Measurements from ENCODE around the gene PIK3R2.

PIK3R2 gene

DNA sequence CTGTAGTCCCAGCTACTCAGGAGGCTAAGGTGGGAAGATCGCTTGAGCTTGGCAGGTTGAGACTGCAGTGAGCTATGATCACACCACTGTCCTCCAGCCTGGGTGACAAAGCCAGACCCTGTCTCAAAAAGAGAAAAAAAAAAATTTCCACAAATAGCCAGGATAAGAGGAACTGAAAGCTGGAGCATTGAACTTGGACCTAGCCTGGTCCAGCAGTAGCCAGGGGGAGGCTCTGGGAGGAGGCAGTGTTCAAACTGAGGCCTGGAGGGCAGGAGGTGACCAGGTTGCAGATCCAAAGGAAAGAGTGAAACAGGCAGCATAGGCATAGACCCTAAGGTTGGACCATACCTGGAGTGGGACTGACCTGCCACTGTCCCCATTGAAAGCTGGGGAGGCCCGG, 26.9 kb upstream of the PIK3R2 start:
- no peak for DNase-seq

DNA sequence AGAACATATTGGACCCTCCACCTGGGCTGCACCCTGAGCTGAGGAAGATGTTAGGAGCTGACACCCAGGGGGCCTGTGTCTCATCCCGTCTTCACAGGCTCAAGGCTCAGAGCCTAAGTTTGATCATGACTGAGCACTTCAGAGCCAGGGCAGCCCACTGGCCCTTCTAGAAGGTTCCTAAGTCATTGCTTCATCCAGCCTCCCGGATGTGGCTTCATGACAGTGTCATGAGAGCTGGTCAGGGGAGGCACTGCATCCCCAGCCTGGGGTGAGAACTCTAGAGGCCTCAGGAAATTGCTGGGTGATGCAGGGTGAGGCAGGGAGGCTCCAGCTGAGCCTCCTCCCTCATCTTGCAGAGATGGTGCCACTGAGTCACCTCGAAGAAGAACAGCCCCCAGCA, 24.9 kb upstream of the PIK3R2 start:
- peak in 1 of 5 experiments; percentile 55 for DNase-seq

- no peak for DNase-seq
Measured at GRCh38 chr19:18128805-18129204, 24.2 kb upstream of the PIK3R2 start.

- DNase-seq = no peak
Measured at GRCh38 chr19:18130523-18131242, 22.3 kb upstream of the PIK3R2 start.

DNA sequence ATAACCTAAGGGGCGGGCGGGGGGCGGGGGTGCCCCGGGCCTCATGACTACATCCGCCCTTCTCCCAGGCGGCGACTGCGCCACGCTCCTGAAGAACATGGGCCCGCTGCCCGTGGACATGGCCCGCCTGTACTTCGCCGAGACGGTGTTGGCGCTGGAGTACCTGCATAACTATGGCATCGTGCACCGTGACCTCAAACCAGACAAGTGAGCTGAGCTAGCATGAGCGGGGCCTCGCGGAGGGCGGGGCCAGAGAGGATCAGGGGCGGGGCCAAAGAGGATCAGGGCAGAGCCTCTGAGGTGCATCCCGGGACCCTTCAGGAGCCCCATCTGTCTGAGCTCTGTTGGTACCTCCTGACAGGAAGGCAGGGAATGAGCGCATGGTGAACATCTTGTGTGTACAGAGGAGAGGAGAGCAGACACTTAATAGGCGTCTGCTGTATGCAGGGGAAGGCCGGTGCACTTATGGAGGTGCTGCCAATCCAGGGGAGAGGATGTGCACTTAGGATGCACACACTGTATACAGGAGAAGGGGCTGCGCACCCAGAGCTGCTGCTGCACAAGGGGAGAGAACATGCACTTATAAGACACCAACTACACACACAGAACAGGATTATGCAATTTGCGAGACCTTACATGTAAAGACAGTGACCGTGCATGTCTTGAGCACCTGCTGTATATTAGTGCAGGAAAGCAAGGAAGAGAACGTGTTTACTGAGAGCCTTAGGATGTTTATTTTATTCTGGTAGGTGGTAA, 20.9 kb upstream of the PIK3R2 start:
- no peak for DNase-seq

GRCh38 chr19:18135712-18136584, 17.0 kb upstream of the PIK3R2 start:
- no peak for DNase-seq

GRCh38 chr19:18137242-18137641, 15.7 kb upstream of the PIK3R2 start:
- DNase-seq = no peak

DNA sequence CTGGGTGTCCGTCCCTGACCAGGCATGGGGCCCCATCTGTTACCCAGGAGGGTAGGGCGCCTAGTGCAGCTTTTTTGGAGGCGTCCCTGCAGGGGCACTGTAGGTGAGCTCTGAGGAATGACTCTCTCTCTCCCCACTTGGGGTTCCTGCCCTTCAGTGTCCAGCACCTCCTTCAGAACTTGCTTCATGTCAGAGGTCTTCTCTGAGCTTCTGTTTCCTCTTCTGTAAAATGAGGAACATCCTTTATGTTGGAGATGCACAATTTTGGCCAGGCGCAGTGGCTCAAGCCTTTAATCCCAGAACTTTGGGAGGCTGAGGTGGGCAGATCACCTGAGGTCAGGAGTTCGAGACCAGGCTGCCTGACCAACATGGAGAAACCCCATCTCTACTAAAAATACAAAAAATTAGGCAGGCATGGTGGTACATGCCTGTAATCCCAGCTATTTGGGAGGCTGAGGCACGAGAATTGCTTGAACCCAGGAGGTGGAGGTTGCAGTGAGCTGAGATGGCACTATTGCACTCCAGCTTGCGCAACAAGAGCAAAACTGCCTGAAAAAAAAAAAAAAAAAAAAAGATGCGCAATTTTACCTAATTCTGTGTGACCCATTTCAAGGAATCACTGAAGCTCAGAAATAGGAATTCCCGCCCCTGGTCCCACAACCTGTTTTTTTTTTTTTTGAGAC, 15.2 kb upstream of the PIK3R2 start:
- DNase-seq = no peak

DNA sequence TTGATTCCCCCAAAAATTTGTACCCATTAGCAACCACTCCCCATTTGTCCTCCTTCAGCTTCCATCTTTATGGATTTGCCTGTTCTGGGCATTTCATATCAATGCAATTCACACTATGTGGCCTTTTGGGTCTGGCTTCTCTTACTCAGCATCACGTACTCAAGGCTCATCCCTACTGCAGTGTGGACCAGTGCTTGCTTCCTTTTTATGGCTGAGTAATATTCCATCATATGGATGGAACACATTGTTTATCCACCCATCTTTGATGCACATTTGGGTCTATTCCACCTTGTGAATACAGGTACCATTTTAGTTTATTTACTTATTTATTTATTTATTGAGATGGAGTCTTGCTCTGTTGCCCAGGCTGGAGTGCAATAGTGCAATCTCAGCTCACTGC, 12.5 kb upstream of the PIK3R2 start:
- DNase-seq = no peak

DNA sequence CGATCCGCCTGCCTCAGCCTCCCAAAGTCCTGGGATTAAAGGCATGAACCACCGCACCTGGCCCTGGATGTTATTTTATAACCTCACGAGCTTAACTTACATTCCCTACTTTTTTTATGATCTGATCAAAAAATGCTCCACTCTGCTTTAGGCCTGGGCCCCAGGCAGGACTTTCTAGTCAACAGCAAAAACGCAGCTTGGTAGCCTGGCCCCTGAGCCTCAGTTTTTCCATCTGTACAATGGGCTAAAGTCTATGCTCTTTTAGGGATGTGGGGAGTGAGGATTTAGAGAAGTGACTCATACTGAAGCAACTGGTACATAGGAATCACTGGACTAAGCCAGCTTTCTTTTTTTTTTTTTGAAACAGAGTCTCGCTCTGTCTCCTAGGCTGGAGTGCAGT, 11.9 kb upstream of the PIK3R2 start:
- no peak for DNase-seq

- no peak for DNase-seq
Measured at GRCh38 chr19:18143902-18144301, 9.1 kb upstream of the PIK3R2 start.

- DNase-seq = no peak
Measured at GRCh38 chr19:18144361-18144760, 8.6 kb upstream of the PIK3R2 start.

GRCh38 chr19:18144906-18145305, 8.1 kb upstream of the PIK3R2 start:
- no peak for DNase-seq

- no peak for DNase-seq
Measured at GRCh38 chr19:18145391-18145999, 7.5 kb upstream of the PIK3R2 start.

DNA sequence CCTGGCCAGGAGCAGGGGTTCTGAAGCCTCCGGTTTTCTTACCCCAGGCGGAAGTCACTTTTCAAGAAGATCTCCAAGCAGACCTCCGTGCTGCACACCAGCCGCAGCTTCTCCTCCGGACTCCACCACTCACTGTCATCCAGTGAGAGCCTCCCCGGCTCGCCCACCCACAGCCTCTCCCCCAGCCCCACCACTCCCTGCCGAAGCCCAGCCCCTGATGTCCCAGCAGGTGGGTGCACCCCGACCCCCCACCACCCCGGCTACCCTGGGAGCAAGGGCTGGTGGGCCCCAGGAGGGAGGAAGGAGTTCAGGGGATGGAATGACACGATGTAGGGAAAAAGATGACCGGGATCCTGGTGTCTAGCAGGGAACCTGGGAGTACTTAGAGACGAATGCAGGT, 5.6 kb upstream of the PIK3R2 start:
- DNase-seq = no peak

DNA sequence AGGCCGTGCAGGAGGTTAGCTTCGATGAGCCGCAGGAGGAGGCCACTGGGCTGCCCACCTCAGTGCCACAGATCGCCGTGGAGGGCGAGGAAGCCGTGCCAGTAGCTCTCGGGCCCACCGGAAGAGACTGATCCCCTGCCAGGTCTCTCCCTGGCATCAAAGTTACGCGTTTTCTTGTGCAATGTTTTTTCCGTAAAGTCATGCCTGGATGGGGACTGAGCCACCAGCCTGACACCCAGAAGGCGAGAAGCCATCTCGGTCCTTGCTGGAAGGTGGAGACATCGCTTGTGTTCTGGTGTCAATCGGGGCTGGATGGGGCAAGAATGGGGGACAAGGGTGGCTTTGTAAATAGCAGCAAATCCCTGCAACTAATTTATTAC, 3.4 kb upstream of the PIK3R2 start:
- no peak for DNase-seq

GRCh38 chr19:18150776-18151624, 2.0 kb upstream of the PIK3R2 start:
- no peak for DNase-seq

DNA sequence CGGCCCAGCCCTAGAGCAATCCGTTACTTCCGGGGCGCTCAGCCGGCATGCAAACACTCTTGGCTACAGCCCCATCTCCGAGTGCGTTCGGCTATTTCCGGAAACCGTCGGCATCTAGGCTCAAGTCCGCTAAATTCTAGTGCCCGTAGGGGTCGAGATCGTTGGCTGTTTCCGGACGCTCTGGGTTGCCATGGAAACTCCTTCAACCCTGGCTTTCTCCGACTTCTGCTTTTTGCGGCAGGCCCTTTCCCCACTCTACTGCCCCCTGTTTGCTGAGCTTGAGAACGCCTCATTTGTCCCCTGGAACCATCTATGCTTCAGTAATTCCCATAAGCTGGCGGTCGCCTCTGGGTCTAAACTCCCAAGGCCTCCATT, 534 bp upstream of the PIK3R2 start:
- peak; percentile 84 to 98 (median 94) for DNase-seq

GRCh38 chr19:18153556-18154134, 682 bp downstream of the PIK3R2 start:
- peak in 1 of 5 experiments; percentile 39 for DNase-seq

DNA sequence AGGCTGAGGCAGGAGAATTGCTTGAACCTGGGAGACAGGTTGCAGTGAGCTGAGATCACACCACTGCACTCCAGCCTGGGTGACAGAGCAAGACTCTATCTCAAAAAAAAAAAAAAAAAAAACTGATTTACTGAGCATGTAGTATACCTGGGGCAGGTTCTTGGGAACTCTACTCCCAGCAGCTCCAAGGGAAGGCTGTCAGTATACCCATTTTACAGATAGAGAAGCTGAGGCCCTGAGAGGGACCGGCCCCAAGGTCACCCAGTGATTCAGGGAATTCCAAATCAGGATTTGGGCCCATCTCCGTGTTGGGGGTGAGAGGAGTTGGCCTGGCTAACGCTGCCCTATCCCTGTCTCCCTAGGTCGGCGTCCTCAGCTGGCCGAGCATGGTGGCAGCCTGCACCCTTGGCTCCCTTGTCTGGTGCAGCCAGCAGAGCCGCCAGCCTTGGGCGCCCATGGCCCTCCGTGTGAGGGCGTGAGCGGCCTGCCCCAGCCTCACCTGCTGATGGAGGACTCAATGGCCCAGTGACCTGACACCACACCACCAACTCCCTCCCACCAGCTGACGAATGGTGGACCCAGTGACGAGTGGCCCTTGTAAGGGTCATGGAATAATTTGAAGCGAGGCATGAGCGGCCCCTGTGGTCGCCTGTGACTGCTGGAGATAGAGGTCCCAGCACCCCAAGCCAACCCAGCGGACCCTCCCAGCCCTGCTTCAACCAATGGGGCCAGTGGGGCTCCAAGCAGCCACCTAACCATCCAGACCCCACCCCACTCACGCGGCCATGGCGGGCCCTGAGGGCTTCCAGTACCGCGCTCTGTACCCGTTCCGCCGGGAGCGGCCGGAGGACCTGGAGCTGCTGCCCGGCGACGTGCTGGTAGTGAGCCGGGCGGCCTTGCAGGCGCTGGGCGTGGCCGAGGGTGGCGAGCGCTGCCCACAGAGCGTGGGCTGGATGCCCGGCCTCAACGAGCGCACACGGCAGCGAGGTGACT, 2.4 kb downstream of the PIK3R2 start:
- DNase-seq = no peak
